ENCODE measurements around the gene DOCK4. TPM values are rescaled to one million over a fixed set of nuclear protein-coding genes. Genes with fewer than 3 reads are reported as not detected.

DOCK4 gene
- total RNA-seq, 1 donor from 2014 or later = 44.1 TPM

- Mint-ChIP-seq H3K36me3 (ENCODE audit: unreplicated experiment) (no peaks in the 10 kb centered on the region), H3K4me1 (ENCODE audit: unreplicated experiment) (peaks cover 40% of the 10 kb centered on the region), H3K9me3 (ENCODE audit: unreplicated experiment) (no peaks in the 10 kb centered on the region), H3K4me3 (ENCODE audit: unreplicated experiment) (peak overlapping the region; percentile 50), H3K27me3 (ENCODE audit: unreplicated experiment) (no peaks in the 10 kb centered on the region), H3K27ac (ENCODE audit: unreplicated experiment) (peak overlapping the region; percentile 85)
- no peak for DNase-seq (ENCODE audit: extremely low spot score, unreplicated experiment)
- TF ChIP-seq CTCF (IDR thresholded peaks at IDR 0.05) = no peak
Observed at GRCh38 chr7:112161253-112162141, 44.7 kb downstream of the DOCK4 start.

- Mint-ChIP-seq H3K27me3 (ENCODE audit: unreplicated experiment) (no peaks in the 10 kb centered on the region), H3K4me1 (ENCODE audit: unreplicated experiment) (peaks cover 39% of the 10 kb centered on the region), H3K27ac (ENCODE audit: unreplicated experiment) (peak overlapping the region; percentile 85), H3K9me3 (ENCODE audit: unreplicated experiment) (no peaks in the 10 kb centered on the region), H3K36me3 (ENCODE audit: unreplicated experiment) (no peaks in the 10 kb centered on the region), H3K4me3 (ENCODE audit: unreplicated experiment) (no peak overlapping the region)
- TF ChIP-seq CTCF (IDR thresholded peaks at IDR 0.05) = no peak
- no peak for DNase-seq (ENCODE audit: extremely low spot score, unreplicated experiment)
Observed at GRCh38 chr7:112160771-112161150, 45.4 kb downstream of the DOCK4 start.

GRCh38 chr7:112160130-112160770 is 45.9 kb downstream of the DOCK4 start:
- no peaks in the 10 kb centered on the region for H3K36me3 Mint-ChIP-seq (ENCODE audit: unreplicated experiment)
- no peak overlapping the region for H3K4me3 Mint-ChIP-seq (ENCODE audit: unreplicated experiment)
- H3K27ac Mint-ChIP-seq (ENCODE audit: unreplicated experiment) = peak overlapping the region; percentile 85
- H3K4me1 Mint-ChIP-seq (ENCODE audit: unreplicated experiment) = peaks cover 39% of the 10 kb centered on the region
- DNase-seq (ENCODE audit: extremely low spot score, unreplicated experiment) = no peak
- H3K9me3 Mint-ChIP-seq (ENCODE audit: unreplicated experiment) = no peaks in the 10 kb centered on the region
- no peaks in the 10 kb centered on the region for H3K27me3 Mint-ChIP-seq (ENCODE audit: unreplicated experiment)
- TF ChIP-seq CTCF (IDR thresholded peaks at IDR 0.05) = no peak

- H3K27me3 Mint-ChIP-seq (ENCODE audit: unreplicated experiment) = no peaks in the 10 kb centered on the region
- H3K4me3 Mint-ChIP-seq (ENCODE audit: unreplicated experiment) = no peak overlapping the region
- TF ChIP-seq CTCF (IDR thresholded peaks at IDR 0.05) = no peak
- no peaks in the 10 kb centered on the region for H3K9me3 Mint-ChIP-seq (ENCODE audit: unreplicated experiment)
- DNase-seq (ENCODE audit: extremely low spot score, unreplicated experiment) = no peak
- peaks cover 36% of the 10 kb centered on the region for H3K4me1 Mint-ChIP-seq (ENCODE audit: unreplicated experiment)
- H3K36me3 Mint-ChIP-seq (ENCODE audit: unreplicated experiment) = no peaks in the 10 kb centered on the region
- H3K27ac Mint-ChIP-seq (ENCODE audit: unreplicated experiment) = no peak overlapping the region
Observed at GRCh38 chr7:112159351-112159750, 46.8 kb downstream of the DOCK4 start.

GRCh38 chr7:112157072-112157471 is 49.1 kb downstream of the DOCK4 start:
- no peak overlapping the region for H3K27ac Mint-ChIP-seq (ENCODE audit: unreplicated experiment)
- DNase-seq (ENCODE audit: extremely low spot score, unreplicated experiment) = no peak
- no peaks in the 10 kb centered on the region for H3K36me3 Mint-ChIP-seq (ENCODE audit: unreplicated experiment)
- no peak overlapping the region for H3K4me3 Mint-ChIP-seq (ENCODE audit: unreplicated experiment)
- TF ChIP-seq CTCF (IDR thresholded peaks at IDR 0.05) = no peak
- no peaks in the 10 kb centered on the region for H3K9me3 Mint-ChIP-seq (ENCODE audit: unreplicated experiment)
- peaks cover 29% of the 10 kb centered on the region for H3K4me1 Mint-ChIP-seq (ENCODE audit: unreplicated experiment)
- no peaks in the 10 kb centered on the region for H3K27me3 Mint-ChIP-seq (ENCODE audit: unreplicated experiment)

Data from osteocyte (in vitro differentiated cells).